Heart right ventricle (tissue), 16 donors: ENCODE results near the gene RAB9A. TPM values are rescaled to one million over a fixed set of nuclear protein-coding genes. Genes with fewer than 3 reads are reported as not detected.

Source experiments
- ATAC-seq, 8 donors: fragments of 200-7000 bp; cut with Tn5 transposase; one replicate each; pipeline ENCODE4 v1.9.1; 2020; ENCODE audit warnings: mild to moderate bottlenecking in 8 of 8, moderate library complexity in 8 of 8, moderate number of reproducible peaks in 1 of 8
- DNase-seq, 2 donors: peaks; one replicate each; pipeline ENCODE4 v3.0.0-alpha.2; 2020
- H3K27ac ChIP-seq, 10 donors: fragments of 200-600 bp; sonication (generic) in 2 of 10; one replicate each; pipeline versions ENCODE4 v1.5.0 to v1.8.0; 2020 to 2022; ENCODE audit warnings: mild to moderate bottlenecking in 3 of 10
- H3K27me3 ChIP-seq, 7 donors: fragments of 200-600 bp; one replicate each; pipeline ENCODE4 v1.8.0; 2021 to 2022; ENCODE audit warnings: mild to moderate bottlenecking in 2 of 7
- H3K36me3 ChIP-seq, 9 donors: fragments of 200-600 bp; sonication (generic) in 1 of 9; one replicate each; pipeline versions ENCODE4 v1.5.0 to v1.8.0; 2020 to 2022; ENCODE audit warnings: mild to moderate bottlenecking in 2 of 9
- H3K4me1 ChIP-seq, 9 donors: fragments of 200-600 bp; sonication (generic) in 1 of 9; one replicate each; pipeline versions ENCODE4 v1.5.0 to v1.8.0; 2020 to 2022; ENCODE audit warnings: mild to moderate bottlenecking in 4 of 9
- H3K4me3 ChIP-seq, 10 donors: fragments of 200-600 bp; sonication (generic) in 2 of 10; one replicate each; pipeline versions ENCODE4 v1.5.0 to v1.8.0; 2020 to 2022; ENCODE audit warnings: mild to moderate bottlenecking in 7 of 10, moderate library complexity in 2 of 10
- H3K9me3 ChIP-seq, 11 donors: fragments of 200-600 bp in 10 of 11; sonication (generic) in 2 of 11; one replicate each; pipeline versions ENCODE4 v1.5.0 to v1.8.0; 2013 to 2022; ENCODE audit warnings: mild to moderate bottlenecking in 2 of 11, control low read depth in 1 of 11, moderate library complexity in 1 of 11
- CTCF ChIP-seq, 9 donors: fragments of 200-600 bp; sonication (generic) in 2 of 9; IDR thresholded peaks; one replicate each; pipeline versions ENCODE4 v1.5.0 to v1.8.0; 2021 to 2022; ENCODE audit warnings: antibody characterized with exemption in 9 of 9, mild to moderate bottlenecking in 5 of 9, moderate library complexity in 1 of 9
- WGBS, 2 donors: extraction: QIAGEN DNeasy Blood & Tissue Kit; methylation state at CpG; one replicate each; pipeline ENCODE4 v1.1.7; 2013; ENCODE audit warnings: inconsistent platforms in 1 of 2; 5-methylcytosine and 5-hydroxymethylcytosine counted together
- intact Hi-C, 10 donors: fragments of 100-400 bp; cut with DNase I; formaldehyde crosslinking; loops; one replicate each; pipeline versions ENCODE4 v1.11.1 to v1.14.2; 2022
- polyA plus RNA-seq, 2 donors: library from polyadenylated mRNA; stranded (reverse); fragments of 200-250 nt; gene quantifications; one replicate each; pipeline ENCODE4 v1.2.3, GENCODE V29; 2013
- total RNA-seq, 10 donors: library from RNA; stranded (reverse); fragmentation: NEBNext Ultra II Directional in 3 of 10; extraction: Animal tissue kit (Norgen Biotek cat#: 25700) in 3 of 10; gene quantifications; one replicate each; pipeline versions ENCODE4 v1.2.1 to v1.2.4, GENCODE V29; 2021 to 2023
- donor health status: Arrhythmogenic right ventricular cardiomyopathy.
- donor health status: ischemic (EF 13 %, LVEDD 7.1; RV severe dilation, severe dysfunction).
- donor health status: healthy with polysubstance abuse.
- donor health status: DM: no; HTN: yes; CAD: no.
- donor health status: DM: no; HTN: no; CAD: no.
- donor health status: ischemic (EF 25% LVEDD 6.9; RV normal size, moderate dysfunction).
- donor health status: ischemic (EF 25% LVEDD 5.7; RV mildly dilated, moderate dysfunction).
- donor health status: healthy.
- donor health status: DM: yes; HTN: yes; CAD: no.
- donor health status: Ischemic cardiomyopathy.
- donor health status: ischemic (EF 35%, LVEDD 5.7; RV mildly dilated, moderate dysfunction).
- donor health status: nonischemic (EF 11% LVEDD 7.7; RV severe dilation, severe dysfunction).
- donor health status: DM: yes; HTN: yes; CAD: no.
- donor health status: PGD.
- donor health status: ischemic (EF 29% LVEDD 5.4; RV normal size, mild dysfunction).
- donor health status: nonischemic (EF 23%, LVEDD 6.1; RV moderate dilation, normal function).

RAB9A gene
- total and polyA plus RNA-seq, 12 donors: 5.1 to 28.9 (median 19.5) TPM

- ATAC-seq (no peak), DNase-seq (no peak)
- intact Hi-C loops: no loop called here
- H3K27ac ChIP-seq: peak overlapping the region in 1 of 10 donors; percentile 40
- 94 to 96% methylated on average over 6 of the region's 6 CpGs for WGBS, 2 donors
- no peak overlapping the region for H3K4me3 ChIP-seq
- peaks cover 0 to 4% (median 0%) of the 10 kb centered on the region in 7 donors for H3K27me3 ChIP-seq
- no peaks in the 10 kb centered on the region for H3K9me3 ChIP-seq
- peaks cover 0 to 71% (median 0%) of the 10 kb centered on the region in 9 donors for H3K36me3 ChIP-seq
- no peak for TF ChIP-seq CTCF (IDR thresholded peaks at IDR 0.05)
- peaks cover 0 to 17% (median 0%) of the 10 kb centered on the region in 9 donors for H3K4me1 ChIP-seq
These were observed 28.0 kb downstream of the RAB9A start for GRCh38 chrX:13716905-13717304.

GRCh38 chrX:13717700-13718472 is 29.0 kb downstream of the RAB9A start:
- ATAC-seq (peak in 7 of 8 donors; percentile 22 to 76 (median 69)), DNase-seq (peak in 1 of 2 donors; percentile 8)
- no peaks in the 10 kb centered on the region for H3K9me3 ChIP-seq

GRCh38 chrX:13719192-13719856 is 30.4 kb downstream of the RAB9A start:
- H3K4me1 ChIP-seq: peaks cover 0 to 22% (median 0%) of the 10 kb centered on the region in 9 donors
- WGBS, 2 donors: 90 to 91% methylated on average over 3 of the region's 3 CpGs
- peak in 1 of 8 donors; percentile 35 for ATAC-seq
- no peak overlapping the region for H3K4me3 ChIP-seq
- no peak for DNase-seq
- no peak for TF ChIP-seq CTCF (IDR thresholded peaks at IDR 0.05)
- H3K27me3 ChIP-seq: peaks cover 0 to 4% (median 0%) of the 10 kb centered on the region in 7 donors
- no peaks in the 10 kb centered on the region for H3K9me3 ChIP-seq
- intact Hi-C loops: no loop called here
- H3K27ac ChIP-seq: peak overlapping the region in 3 of 10 donors; percentile 6 to 51 (median 25)
- H3K36me3 ChIP-seq: peaks cover 0 to 48% (median 0%) of the 10 kb centered on the region in 9 donors

More at GRCh38 chrX:13717700-13718472, 29.0 kb downstream of the RAB9A start:
- Histone ChIP-seq H3K4me1 (peaks cover 0 to 22% (median 0%) of the 10 kb centered on the region in 9 donors), H3K27ac (peak overlapping the region in 5 of 10 donors; percentile 1 to 52 (median 40)), H3K4me3 (no peak overlapping the region), H3K36me3 (peaks cover 0 to 62% (median 0%) of the 10 kb centered on the region in 9 donors), H3K27me3 (peaks cover 0 to 4% (median 0%) of the 10 kb centered on the region in 7 donors)
- no peak for TF ChIP-seq CTCF (IDR thresholded peaks at IDR 0.05)
- 52 to 58% methylated on average over 7 of the region's 7 CpGs for WGBS, 2 donors
- intact Hi-C loops: no loop called here

GRCh38 chrX:13721371-13721770 is 32.4 kb downstream of the RAB9A start:
- 69 to 76% methylated on average over 4 of the region's 4 CpGs for WGBS, 2 donors
- intact Hi-C loops: no loop called here
- peaks cover 0 to 22% (median 0%) of the 10 kb centered on the region in 9 donors for H3K4me1 ChIP-seq
- no peak for DNase-seq
- ATAC-seq: no peak
- peaks cover 0 to 4% (median 0%) of the 10 kb centered on the region in 7 donors for H3K27me3 ChIP-seq
- no peak overlapping the region for H3K27ac ChIP-seq
- peaks cover 0 to 28% (median 0%) of the 10 kb centered on the region in 9 donors for H3K36me3 ChIP-seq
- no peaks in the 10 kb centered on the region for H3K9me3 ChIP-seq
- H3K4me3 ChIP-seq: no peak overlapping the region
- TF ChIP-seq CTCF (IDR thresholded peaks at IDR 0.05): no peak
